ENCODE measurements around the gene METAP1D. TPM values are rescaled to one million over a fixed set of nuclear protein-coding genes. Genes with fewer than 3 reads are reported as not detected.

METAP1D gene
- total RNA-seq, 4 donors from 2014 or later: 0.75 to 6.4 (median 3.6) TPM

DNA sequence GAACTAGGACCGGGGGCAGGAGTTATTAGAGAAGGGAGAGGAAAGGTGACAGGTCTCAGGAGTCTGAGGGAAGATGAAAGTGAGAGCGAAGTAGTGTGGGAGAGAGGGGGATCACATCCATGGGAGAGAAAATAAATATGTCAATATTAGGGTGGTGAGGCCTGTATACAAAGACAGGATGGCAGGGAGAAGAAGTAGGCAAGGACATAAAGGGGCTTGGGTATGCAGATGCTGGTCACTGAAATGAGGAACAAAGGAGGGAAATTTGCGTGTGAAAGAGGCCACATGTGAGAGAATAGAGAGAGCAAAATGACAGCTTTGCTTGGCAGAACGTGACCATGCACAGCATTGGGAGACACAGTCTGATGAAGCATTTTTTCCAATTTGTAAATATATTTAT lies 13.6 kb downstream of the METAP1D start:
- Histone ChIP-seq H3K9me3 (no peaks in the 10 kb centered on the region), H3K36me3 (no peaks in the 10 kb centered on the region), H3K27me3 (no peaks in the 10 kb centered on the region), H3K4me1 (no peaks in the 10 kb centered on the region), H3K4me3 (no peak overlapping the region), H3K27ac (no peak overlapping the region)
- in situ Hi-C loops (cut with MboI; ENCODE audit: low pct_ligation_motif_present in 1 of 4, low pct_unique_long_range_greater_than_20kb in 1 of 4, low sequenced_read_pairs in 3 of 4): no loop called here
- TF ChIP-seq POLR2A (IDR thresholded peaks at IDR 0.05): no peak
- no peak for TF ChIP-seq EP300 (IDR thresholded peaks at IDR 0.05; ENCODE audit: low read depth)
- TF ChIP-seq POLR2AphosphoS5 (IDR thresholded peaks at IDR 0.05): no peak
- TF ChIP-seq, protein P1, sequence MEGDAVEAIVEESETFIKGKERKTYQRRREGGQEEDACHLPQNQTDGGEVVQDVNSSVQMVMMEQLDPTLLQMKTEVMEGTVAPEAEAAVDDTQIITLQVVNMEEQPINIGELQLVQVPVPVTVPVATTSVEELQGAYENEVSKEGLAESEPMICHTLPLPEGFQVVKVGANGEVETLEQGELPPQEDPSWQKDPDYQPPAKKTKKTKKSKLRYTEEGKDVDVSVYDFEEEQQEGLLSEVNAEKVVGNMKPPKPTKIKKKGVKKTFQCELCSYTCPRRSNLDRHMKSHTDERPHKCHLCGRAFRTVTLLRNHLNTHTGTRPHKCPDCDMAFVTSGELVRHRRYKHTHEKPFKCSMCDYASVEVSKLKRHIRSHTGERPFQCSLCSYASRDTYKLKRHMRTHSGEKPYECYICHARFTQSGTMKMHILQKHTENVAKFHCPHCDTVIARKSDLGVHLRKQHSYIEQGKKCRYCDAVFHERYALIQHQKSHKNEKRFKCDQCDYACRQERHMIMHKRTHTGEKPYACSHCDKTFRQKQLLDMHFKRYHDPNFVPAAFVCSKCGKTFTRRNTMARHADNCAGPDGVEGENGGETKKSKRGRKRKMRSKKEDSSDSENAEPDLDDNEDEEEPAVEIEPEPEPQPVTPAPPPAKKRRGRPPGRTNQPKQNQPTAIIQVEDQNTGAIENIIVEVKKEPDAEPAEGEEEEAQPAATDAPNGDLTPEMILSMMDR (IDR thresholded peaks at IDR 0.05): no peak
- WGBS, 2 donors (ENCODE audit: low coverage in 1 of 2): 65 to 81% methylated on average over 4 of the region's 4 CpGs
- no peak for DNase-seq
- intact Hi-C loops (cut with DNase I; ENCODE audit: low total_unique reads): no loop called here

DNA sequence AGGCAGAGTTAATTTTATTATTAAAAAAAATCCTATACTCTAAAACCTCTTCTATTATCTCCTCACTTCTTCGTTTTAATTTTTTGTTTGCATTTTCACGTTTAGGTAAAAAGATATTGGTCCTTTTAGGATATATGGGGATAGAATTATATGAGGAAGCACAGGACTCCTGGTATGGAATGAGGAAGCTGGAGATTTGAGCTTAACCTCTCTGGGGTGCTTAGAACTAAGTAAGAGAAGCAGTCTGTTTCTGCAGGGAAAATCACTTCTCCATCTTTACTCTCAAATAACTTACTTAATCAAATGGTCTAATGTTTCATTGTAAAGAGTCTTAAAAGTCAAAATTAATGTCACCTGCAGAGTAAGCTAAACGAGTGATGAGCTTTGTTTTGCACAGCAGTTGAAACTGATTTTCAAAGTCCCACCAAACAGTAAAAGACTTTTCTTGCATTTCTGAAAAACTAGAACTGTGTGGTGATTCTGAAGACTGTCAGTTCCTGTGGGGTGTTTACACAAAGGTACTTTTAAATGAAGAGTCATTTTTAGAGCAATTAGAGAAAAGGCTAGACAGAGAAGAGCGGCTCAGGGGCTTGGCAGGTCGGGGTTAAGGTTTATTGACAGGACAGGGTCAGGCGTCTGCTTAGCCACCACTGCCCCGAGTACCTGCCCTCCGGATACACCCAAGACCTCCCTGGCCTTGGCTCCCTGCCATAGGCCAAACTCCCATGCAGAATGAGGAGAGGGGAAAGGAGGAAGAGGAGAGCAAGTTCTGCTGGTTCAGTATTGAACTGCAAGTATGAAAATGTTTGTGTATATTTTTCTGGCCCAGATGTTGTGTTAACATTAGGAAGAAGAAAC lies 21.6 kb downstream of the METAP1D start:
- H3K9me3 ChIP-seq: no peaks in the 10 kb centered on the region
- intact Hi-C loops (cut with DNase I; ENCODE audit: low total_unique reads): no loop called here
- 35 to 40% methylated on average over 5 to 8 of the region's 8 CpGs for WGBS, 2 donors (ENCODE audit: low coverage in 1 of 2)
- no peaks in the 10 kb centered on the region for H3K27me3 ChIP-seq
- peaks cover 0 to 13% (median 5%) of the 10 kb centered on the region in 4 donors for H3K4me1 ChIP-seq
- DNase-seq: no peak
- H3K36me3 ChIP-seq: no peaks in the 10 kb centered on the region
- in situ Hi-C loops (cut with MboI; ENCODE audit: low pct_ligation_motif_present in 1 of 4, low pct_unique_long_range_greater_than_20kb in 1 of 4, low sequenced_read_pairs in 3 of 4): no loop called here
- TF ChIP-seq, protein P1 (IDR thresholded peaks at IDR 0.05): no peak
- TF ChIP-seq EP300 (IDR thresholded peaks at IDR 0.05; ENCODE audit: low read depth) (no peak), POLR2A (IDR thresholded peaks at IDR 0.05) (no peak), POLR2AphosphoS5 (IDR thresholded peaks at IDR 0.05) (no peak)
- no peak overlapping the region for H3K27ac ChIP-seq
- H3K4me3 ChIP-seq: no peak overlapping the region

DNA sequence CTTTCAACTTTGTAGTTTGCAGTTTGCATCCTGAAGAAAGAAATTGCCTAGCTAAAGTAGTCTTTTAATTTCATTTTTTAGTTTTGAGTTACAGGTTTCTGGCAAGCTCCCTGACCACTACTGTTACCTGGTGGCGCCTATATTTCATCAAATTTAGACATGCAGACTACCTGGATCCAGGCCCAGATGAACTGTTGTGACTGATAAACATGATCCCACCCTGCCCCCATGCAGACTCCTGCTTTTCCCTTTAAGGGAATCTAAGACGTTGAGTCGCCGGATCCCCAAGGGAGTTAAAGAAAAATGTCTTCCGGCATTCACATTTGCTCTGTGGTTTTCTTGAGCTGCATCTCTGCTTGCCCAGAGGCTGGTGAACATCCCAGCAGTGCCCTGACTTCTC lies 22.2 kb downstream of the METAP1D start:
- Histone ChIP-seq H3K27ac (no peak overlapping the region), H3K27me3 (no peaks in the 10 kb centered on the region), H3K36me3 (no peaks in the 10 kb centered on the region), H3K9me3 (no peaks in the 10 kb centered on the region), H3K4me3 (no peak overlapping the region), H3K4me1 (peaks cover 0 to 13% (median 5%) of the 10 kb centered on the region in 4 donors)
- DNase-seq: no peak
- WGBS, 2 donors (ENCODE audit: low coverage in 1 of 2): 66 to 67% methylated on average over 1 to 5 of the region's 5 CpGs
- no peak for TF ChIP-seq POLR2A (IDR thresholded peaks at IDR 0.05)
- TF ChIP-seq, protein P1 (IDR thresholded peaks at IDR 0.05): no peak
- no peak for TF ChIP-seq POLR2AphosphoS5 (IDR thresholded peaks at IDR 0.05)
- no peak for TF ChIP-seq EP300 (IDR thresholded peaks at IDR 0.05; ENCODE audit: low read depth)
- in situ Hi-C loops (cut with MboI; ENCODE audit: low pct_ligation_motif_present in 1 of 4, low pct_unique_long_range_greater_than_20kb in 1 of 4, low sequenced_read_pairs in 3 of 4): no loop called here
- intact Hi-C loops (cut with DNase I; ENCODE audit: low total_unique reads): no loop called here

DNA sequence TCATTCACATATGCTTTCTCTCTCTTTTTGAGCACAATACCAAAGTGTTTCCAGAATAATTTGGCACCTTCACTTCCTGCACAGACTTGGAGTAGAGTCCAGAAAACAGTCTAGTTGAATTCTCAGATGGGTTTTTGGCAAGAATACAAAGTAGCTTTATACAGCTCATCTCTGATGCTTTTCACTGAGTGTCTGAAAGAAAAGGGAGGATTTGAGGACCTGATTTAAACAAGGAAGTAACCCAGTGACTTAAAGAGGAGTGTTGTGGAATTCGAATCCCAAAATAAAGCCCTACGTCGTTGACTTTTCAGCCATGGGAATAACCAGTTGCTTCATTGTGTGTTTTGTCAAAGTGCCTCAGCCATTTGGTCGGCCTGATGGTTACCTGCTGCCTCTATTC lies 31.8 kb downstream of the METAP1D start:
- no peaks in the 10 kb centered on the region for H3K4me1 ChIP-seq
- no peak for TF ChIP-seq POLR2AphosphoS5 (IDR thresholded peaks at IDR 0.05)
- TF ChIP-seq, protein P1 (IDR thresholded peaks at IDR 0.05): no peak
- no peak for TF ChIP-seq EP300 (IDR thresholded peaks at IDR 0.05; ENCODE audit: low read depth)
- TF ChIP-seq POLR2A (IDR thresholded peaks at IDR 0.05): no peak
- in situ Hi-C loops (cut with MboI; ENCODE audit: low pct_ligation_motif_present in 1 of 4, low pct_unique_long_range_greater_than_20kb in 1 of 4, low sequenced_read_pairs in 3 of 4): no loop called here
- H3K27me3 ChIP-seq: no peaks in the 10 kb centered on the region
- H3K36me3 ChIP-seq: no peaks in the 10 kb centered on the region
- 74 to 76% methylated on average over 3 to 4 of the region's 4 CpGs for WGBS, 2 donors (ENCODE audit: low coverage in 1 of 2)
- no peak overlapping the region for H3K27ac ChIP-seq
- DNase-seq: no peak
- intact Hi-C loops (cut with DNase I; ENCODE audit: low total_unique reads): no loop called here
- no peaks in the 10 kb centered on the region for H3K9me3 ChIP-seq
- H3K4me3 ChIP-seq: no peak overlapping the region
